CD14-positive monocyte (primary cell): Measurements from ENCODE around the gene HAND1. TPM values are rescaled to one million over a fixed set of nuclear protein-coding genes. Genes with fewer than 3 reads are reported as not detected.

ENCODE experiments used
- DNase-seq, 3 donors: peaks; one replicate each; pipeline ENCODE4 v3.0.0-alpha.2; 2011 to 2022
- H2AFZ ChIP-seq: 2 replicates; pipeline ENCODE4 v1.6.0; 2012; ENCODE audit warnings: mild to moderate bottlenecking, low read depth, low read length, inconsistent platforms; ENCODE audit not compliant: insufficient read depth, poor library complexity, severe bottlenecking
- H3K27ac ChIP-seq, 2 donors: 1 replicate in 1 of 2; 2 replicates in 1 of 2; pipeline ENCODE4 v1.5.1; 2012 to 2013; ENCODE audit warnings: low read length in 2 of 2, control low read depth in 1 of 2, inconsistent platforms in 1 of 2, low read depth in 1 of 2, mild to moderate bottlenecking in 1 of 2
- H3K27me3 ChIP-seq, 2 donors: one replicate each; pipeline versions ENCODE4 v1.6.0 to v1.6.1; 2011 to 2013; ENCODE audit warnings: low read length in 2 of 2; ENCODE audit not compliant: control insufficient read depth in 2 of 2, insufficient read depth in 2 of 2
- H3K36me3 ChIP-seq, 2 donors: replicated peaks in 1 of 2; 1 replicate in 1 of 2; 2 replicates in 1 of 2; pipeline versions ENCODE4 v1.5.1 to v1.6.1; 2012 to 2013; ENCODE audit warnings: low read length in 2 of 2, control low read depth in 1 of 2, inconsistent platforms in 1 of 2, mild to moderate bottlenecking in 1 of 2; ENCODE audit not compliant: insufficient read depth in 2 of 2, control insufficient read depth in 1 of 2
- H3K4me1 ChIP-seq, 2 donors: 1 replicate in 1 of 2; 2 replicates in 1 of 2; pipeline versions ENCODE4 v1.5.1 to v1.6.1; 2012 to 2013; ENCODE audit warnings: low read length in 2 of 2, control low read depth in 1 of 2, inconsistent platforms in 1 of 2, mild to moderate bottlenecking in 1 of 2, moderate library complexity in 1 of 2; ENCODE audit not compliant: insufficient read depth in 2 of 2, control insufficient read depth in 1 of 2
- H3K4me2 ChIP-seq: replicated peaks from 2 replicates; pipeline ENCODE3; 2012; ENCODE audit warnings: low read length, moderate library complexity, mild to moderate bottlenecking; ENCODE audit not compliant: poor library complexity, severe bottlenecking; ENCODE audit errors: extremely low read depth
- H3K4me3 ChIP-seq, 3 experiments: fragments of 200-600 bp in 1 of 3; sonication (generic) in 1 of 3; replicated peaks in 1 of 3; 1 replicate in 2 of 3; 2 replicates in 1 of 3; pipeline ENCODE4 v1.5.1; 2011 to 2013; ENCODE audit warnings: low read length in 3 of 3, mild to moderate bottlenecking in 3 of 3, control low read depth in 2 of 3, low read depth in 2 of 3, inconsistent platforms in 1 of 3, moderate library complexity in 1 of 3
- H3K79me2 ChIP-seq: 2 replicates; pipeline ENCODE4 v1.6.0; 2012; ENCODE audit warnings: mild to moderate bottlenecking, control low read depth, inconsistent platforms, low read length, moderate library complexity; ENCODE audit not compliant: insufficient read depth
- H3K9ac ChIP-seq: 2 replicates; pipeline ENCODE4 v1.6.0; 2017; ENCODE audit warnings: low read length, mild to moderate bottlenecking; ENCODE audit not compliant: insufficient read depth, poor library complexity, severe bottlenecking
- H3K9me3 ChIP-seq, 2 donors: replicated peaks in 1 of 2; 1 replicate in 1 of 2; 2 replicates in 1 of 2; pipeline versions ENCODE4 v1.5.1 to v1.6.1; 2012 to 2013; ENCODE audit warnings: low read length in 2 of 2, control low read depth in 1 of 2; ENCODE audit not compliant: control insufficient read depth in 1 of 2, insufficient read depth in 1 of 2
- H4K20me1 ChIP-seq: 2 replicates; pipeline ENCODE4 v1.6.0; 2012; ENCODE audit warnings: mild to moderate bottlenecking, low read length, control low read depth, moderate library complexity; ENCODE audit not compliant: insufficient read depth
- H3K27ac Mint-ChIP-seq, 7 donors: one replicate each; pipeline ENCODE4 v1.8.0; 2020; ENCODE audit warnings: mild to moderate bottlenecking in 7 of 7, mixed read lengths in 7 of 7, moderate library complexity in 6 of 7, inconsistent platforms in 2 of 7
- H3K27me3 Mint-ChIP-seq, 3 donors: one replicate each; pipeline ENCODE4 v1.8.0; 2021 to 2022; ENCODE audit warnings: low read depth in 3 of 3, mild to moderate bottlenecking in 3 of 3, mixed read lengths in 3 of 3, moderate library complexity in 3 of 3, inconsistent platforms in 1 of 3
- H3K36me3 Mint-ChIP-seq, 2 donors: one replicate each; pipeline ENCODE4 v1.8.0; 2020; ENCODE audit warnings: mixed read lengths in 2 of 2, inconsistent platforms in 1 of 2, mild to moderate bottlenecking in 1 of 2
- H3K4me1 Mint-ChIP-seq: one replicate; pipeline ENCODE4 v1.8.0; 2020; ENCODE audit warnings: mild to moderate bottlenecking, mixed read lengths
- H3K4me3 Mint-ChIP-seq, 2 donors: one replicate each; pipeline ENCODE4 v1.8.0; 2020; ENCODE audit warnings: mild to moderate bottlenecking in 2 of 2, mixed read lengths in 2 of 2, moderate library complexity in 1 of 2
- H3K9me3 Mint-ChIP-seq, 7 donors: one replicate each; pipeline ENCODE4 v1.8.0; 2020 to 2022; ENCODE audit warnings: mixed read lengths in 7 of 7, mild to moderate bottlenecking in 6 of 7, moderate library complexity in 6 of 7, inconsistent platforms in 2 of 7
- CTCF ChIP-seq: fragments of 200-600 bp; IDR thresholded peaks from one replicate; pipeline ENCODE4 v1.8.0; 2022; ENCODE audit warnings: antibody characterized with exemption, mild to moderate bottlenecking
- WGBS: methylation state at CpG from one replicate; pipeline ENCODE4 v1.1.5; 2013; ENCODE audit warnings: missing lambda C conversion rate; ENCODE audit not compliant: insufficient coverage; 5-methylcytosine and 5-hydroxymethylcytosine counted together
- intact Hi-C, 2 donors: fragments of 100-400 bp; cut with micrococcal nuclease; formaldehyde crosslinking; loops; one replicate each; pipeline versions ENCODE4 v1.15.0 to v1.15.1; 2023
- polyA plus RNA-seq, 3 donors: library from polyadenylated mRNA; depleted of rRNA in 1 of 3; unstranded in 2 of 3; stranded (reverse) in 1 of 3; fragments of 300-500 nt in 2 of 3; fragments of >200 nt in 1 of 3; fragmentation: Illumina TruSeq in 2 of 3; gene quantifications; 1 replicate in 2 of 3; 2 replicates in 1 of 3; pipeline ENCODE4 v1.2.3, GENCODE V29; 2012 to 2021

The HAND1 gene
- polyA plus RNA-seq, 3 donors: not detected

- Mint-ChIP-seq H3K9me3 (peaks cover 0 to 45% (median 13%) of the 10 kb centered on the region in 7 donors), H3K4me3 (peak overlapping the region in 1 of 2 donors; percentile 78), H3K36me3 (peaks cover 7 to 13% of the 10 kb centered on the region in 2 donors), H3K27ac (no peak overlapping the region), H3K4me1 (peaks cover 33% of the 10 kb centered on the region), H3K27me3 (peaks cover 98 to 100% (median 99%) of the 10 kb centered on the region in 3 donors)
- Histone ChIP-seq H3K4me3 (no peak overlapping the region), H3K27me3 (peaks cover 99 to 100% of the 10 kb centered on the region in 2 donors), H3K9me3 (peaks cover 0 to 70% of the 10 kb centered on the region in 2 donors), H3K9ac (no peak overlapping the region), H3K27ac (no peak overlapping the region), H3K79me2 (no peaks in the 10 kb centered on the region), H3K4me1 (peaks cover 4 to 21% of the 10 kb centered on the region in 2 donors), H3K36me3 (no peaks in the 10 kb centered on the region), H3K4me2 (no peak overlapping the region), H2AFZ (no peak overlapping the region), H4K20me1 (no peaks in the 10 kb centered on the region)
- 0% methylated on average over 1 of the region's 3 CpGs for WGBS
- no peak for DNase-seq
- intact Hi-C loops: no loop called here
- no peak for TF ChIP-seq CTCF
These were observed 2.8 kb upstream of the HAND1 start for GRCh38 chr5:154480847-154481246.

DNA sequence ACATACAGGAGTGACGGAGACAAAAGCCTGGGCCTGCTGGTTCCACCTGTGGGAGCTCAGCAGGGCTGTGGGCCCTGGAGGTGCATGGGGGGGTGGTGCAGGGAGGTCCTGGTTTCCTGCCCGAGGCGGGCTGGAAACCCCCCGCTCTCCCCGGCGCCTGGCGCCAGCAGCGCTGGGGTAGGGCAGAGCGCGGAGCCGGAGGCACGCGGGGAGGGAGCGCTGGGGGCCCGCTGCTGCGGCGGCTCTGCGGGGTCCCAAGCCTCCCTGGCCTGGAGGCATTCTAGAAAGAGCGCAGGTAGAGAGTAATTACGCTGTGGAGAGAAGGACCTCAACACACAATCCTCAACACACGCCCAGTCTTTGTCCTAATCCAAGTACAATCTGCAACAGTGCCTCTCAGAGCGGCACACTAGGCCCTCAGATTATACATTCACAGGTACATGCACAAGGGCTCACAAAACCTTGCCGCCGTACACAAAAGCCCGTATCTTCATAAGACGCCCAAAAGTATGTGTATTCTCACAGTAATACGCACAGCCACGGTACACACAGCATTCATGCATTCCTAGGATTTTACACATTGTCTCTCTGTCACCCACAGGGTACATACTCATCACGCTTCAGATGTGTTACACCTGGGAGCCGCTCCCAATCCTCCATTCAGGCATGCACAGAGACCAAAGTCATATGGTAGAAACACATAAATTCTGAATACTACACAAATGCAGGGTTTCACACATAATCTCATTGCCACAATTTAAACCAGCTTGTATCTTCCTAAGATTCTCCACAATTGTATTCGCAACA lies 2.1 kb upstream of the HAND1 start:
- Histone ChIP-seq H3K36me3 (no peaks in the 10 kb centered on the region), H3K9ac (no peak overlapping the region), H3K79me2 (no peaks in the 10 kb centered on the region), H3K27me3 (peaks cover 95 to 100% of the 10 kb centered on the region in 2 donors), H3K4me3 (no peak overlapping the region), H3K4me1 (peaks cover 10 to 26% of the 10 kb centered on the region in 2 donors), H3K4me2 (no peak overlapping the region), H4K20me1 (no peaks in the 10 kb centered on the region), H2AFZ (no peak overlapping the region), H3K9me3 (peaks cover 0 to 76% of the 10 kb centered on the region in 2 donors), H3K27ac (no peak overlapping the region)
- TF ChIP-seq CTCF: no peak
- 9% methylated on average over 19 of the region's 31 CpGs for WGBS
- Mint-ChIP-seq H3K4me3 (peak overlapping the region in 1 of 2 donors; percentile 87), H3K27ac (no peak overlapping the region), H3K36me3 (peaks cover 8 to 16% of the 10 kb centered on the region in 2 donors), H3K9me3 (peaks cover 0 to 43% (median 16%) of the 10 kb centered on the region in 7 donors), H3K4me1 (peaks cover 38% of the 10 kb centered on the region), H3K27me3 (peaks cover 98 to 100% (median 99%) of the 10 kb centered on the region in 3 donors)
- intact Hi-C loops: no loop called here
- no peak for DNase-seq
